ENCODE measurements around the gene EEPD1.

Gene EEPD1

DNA sequence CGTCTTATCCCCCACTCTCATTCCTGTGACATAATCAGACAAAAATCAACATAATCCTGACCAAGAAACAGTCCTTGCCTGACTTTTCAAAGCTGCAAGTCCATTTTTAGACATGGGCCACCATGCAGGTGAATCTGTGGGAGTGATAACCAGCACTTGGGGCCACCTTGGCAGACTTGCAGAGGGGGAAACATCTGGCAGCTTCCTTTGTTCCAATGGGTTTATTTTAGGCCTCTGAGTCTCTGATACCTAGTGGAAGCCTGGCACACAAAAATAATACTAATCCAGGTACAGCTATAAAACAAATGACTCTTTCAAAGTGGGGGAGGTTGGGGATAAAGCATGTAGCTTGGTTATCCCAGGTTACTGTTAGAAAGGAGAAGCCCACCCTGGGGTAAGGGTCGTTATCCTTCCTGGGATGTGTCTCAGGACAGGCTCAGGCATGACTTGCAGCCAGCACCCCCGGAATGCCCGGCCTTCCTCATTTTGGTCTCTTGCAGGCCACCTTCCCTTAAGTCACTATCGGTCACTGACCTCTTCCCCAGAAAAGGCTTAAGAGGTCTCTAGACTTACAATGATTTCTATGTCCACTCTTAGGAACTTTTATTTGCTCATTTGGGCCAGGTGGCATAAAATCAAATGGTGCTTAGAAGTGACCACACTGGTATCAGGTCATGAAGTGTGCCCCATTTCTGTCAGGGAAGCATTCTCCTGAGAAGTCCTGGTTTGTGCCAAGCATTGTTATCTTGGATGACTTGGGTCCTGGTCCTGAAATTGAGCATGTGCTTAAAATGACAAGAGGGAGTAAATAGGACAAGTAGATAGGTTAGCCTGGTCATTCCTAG is 37.6 kb downstream of the EEPD1 start:
- no peak for DNase-seq (ENCODE audit: low read depth in 2 of 2)

- DNase-seq (ENCODE audit: low read depth in 2 of 2), result no peak
Observed at GRCh38 chr7:36191292-36191920, 38.4 kb downstream of the EEPD1 start.

DNA sequence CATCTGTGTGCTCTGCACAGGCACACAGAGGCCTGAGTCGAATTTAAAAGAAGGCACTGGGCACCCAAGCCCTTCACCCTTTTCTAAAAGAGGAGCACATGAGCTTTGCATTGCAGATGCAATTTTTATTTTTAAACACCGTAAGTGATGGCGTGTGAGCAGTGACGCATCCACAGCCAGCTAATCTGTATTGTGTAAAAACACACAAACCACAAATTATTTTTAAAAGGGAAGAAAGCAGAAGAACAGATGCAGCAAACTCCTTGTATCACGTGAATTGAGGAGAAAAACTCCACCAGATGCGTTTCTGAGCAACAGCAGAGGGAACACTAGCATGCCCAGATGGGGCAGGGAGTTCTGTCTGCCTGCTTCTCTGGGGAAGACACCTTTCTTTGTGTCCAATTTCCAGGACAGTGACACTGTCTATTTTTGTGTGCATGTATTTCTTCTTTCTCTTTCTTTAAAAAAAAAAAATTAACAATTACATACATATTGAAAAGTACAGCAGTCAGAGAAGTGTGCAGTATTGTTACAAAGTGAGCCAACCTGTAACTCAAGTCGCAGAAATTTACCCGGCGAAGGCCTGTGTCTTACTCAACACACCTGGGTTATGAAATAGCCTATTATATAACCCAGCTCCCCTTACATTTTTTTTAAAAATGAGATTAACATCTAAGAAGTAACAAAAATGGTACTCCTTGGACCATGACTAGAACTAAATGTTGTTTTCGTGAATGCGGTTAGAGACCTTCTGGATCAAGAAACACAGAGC is 39.2 kb downstream of the EEPD1 start:
- no peak for DNase-seq (ENCODE audit: low read depth in 2 of 2)

DNA sequence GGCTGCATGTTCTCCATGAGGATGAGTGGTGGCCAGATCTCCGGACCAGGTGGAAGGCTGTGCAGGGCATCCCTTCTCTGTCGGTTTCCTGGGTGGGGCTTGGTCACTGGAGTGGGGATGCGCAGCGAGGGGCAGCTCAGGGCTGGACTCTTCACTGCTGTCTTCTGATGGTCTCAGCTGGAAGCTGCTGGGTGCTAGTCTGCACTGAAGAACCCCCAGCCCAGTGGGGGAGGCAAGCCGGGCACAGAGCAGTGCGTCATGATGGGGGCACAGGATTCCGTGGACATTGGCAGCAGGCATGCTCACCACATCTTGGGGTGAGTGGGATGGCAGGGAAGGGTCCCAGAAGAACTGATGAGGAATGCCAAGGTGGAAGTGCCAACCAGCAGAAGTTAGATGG is 39.8 kb downstream of the EEPD1 start:
- DNase-seq (ENCODE audit: low read depth in 2 of 2), result no peak

DNA sequence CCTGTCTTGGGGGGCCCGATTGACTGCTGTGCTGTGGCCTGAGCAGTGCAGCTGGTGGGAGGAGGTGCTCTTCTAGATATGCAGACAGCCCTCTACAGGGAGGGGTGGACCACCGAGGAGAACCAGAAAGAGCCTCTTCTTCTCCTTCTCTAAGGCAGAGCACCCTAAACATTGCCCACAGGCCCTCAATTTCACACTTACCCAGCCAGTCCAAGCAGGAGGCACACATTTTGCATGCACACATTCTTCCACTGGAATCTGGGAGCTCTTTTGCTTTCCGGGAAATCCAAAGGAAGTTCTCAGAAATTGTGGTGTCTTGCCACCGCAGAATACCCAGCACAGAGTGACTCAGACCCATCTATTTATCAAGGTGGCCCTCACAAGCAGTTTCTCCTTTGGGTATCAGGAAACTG is 45.8 kb downstream of the EEPD1 start:
- DNase-seq (ENCODE audit: low read depth in 2 of 2), result no peak

DNA sequence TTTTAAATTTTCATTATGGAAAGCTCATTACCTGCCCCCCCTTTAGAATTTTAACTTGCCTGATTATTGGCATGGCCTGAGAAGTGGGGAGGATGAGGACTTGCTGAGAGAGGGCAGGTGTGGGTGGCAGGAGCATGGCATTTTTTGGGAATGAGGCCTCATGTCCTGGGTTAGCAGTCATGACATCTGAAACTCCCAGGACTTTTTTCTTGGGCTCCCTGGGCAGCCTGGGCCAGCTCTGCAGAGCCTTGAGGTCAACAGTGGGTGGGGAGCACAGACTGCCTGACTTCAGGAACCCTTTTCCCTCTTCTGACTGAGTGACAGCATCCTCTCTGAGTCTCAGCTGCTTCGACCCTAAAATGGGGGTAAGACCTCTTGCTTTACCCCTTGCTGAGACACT is 46.3 kb downstream of the EEPD1 start:
- DNase-seq (ENCODE audit: low read depth in 2 of 2), result no peak

DNA sequence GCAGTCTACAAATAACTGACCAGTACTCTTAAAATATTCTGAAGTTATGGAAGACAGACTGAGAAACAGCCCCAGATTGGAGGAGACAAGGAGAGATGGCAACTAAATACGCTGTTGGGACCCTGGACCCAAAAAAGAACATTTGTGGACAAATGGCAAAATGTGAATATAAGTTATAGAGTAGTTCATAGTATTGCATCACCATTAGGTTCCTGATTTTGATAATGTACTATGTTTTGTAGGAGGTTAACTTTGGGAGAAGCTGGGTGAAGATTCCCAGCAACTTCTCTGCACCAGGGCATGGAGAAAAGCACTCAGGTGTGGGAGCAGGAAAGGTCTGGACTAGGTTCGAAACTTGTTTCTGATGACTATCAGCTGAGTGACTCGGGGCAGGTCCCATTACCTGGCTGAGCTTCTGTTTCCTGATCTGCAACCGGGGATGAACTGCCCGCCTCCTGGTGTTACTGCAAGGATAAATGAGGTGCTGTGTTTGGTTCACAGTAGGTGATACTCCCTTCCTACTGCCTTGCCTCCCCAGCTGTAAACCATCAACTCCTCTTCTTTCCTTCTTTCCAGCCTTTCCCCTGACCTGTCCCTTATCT is 48.2 kb downstream of the EEPD1 start:
- no peak for DNase-seq (ENCODE audit: low read depth in 2 of 2)

DNA sequence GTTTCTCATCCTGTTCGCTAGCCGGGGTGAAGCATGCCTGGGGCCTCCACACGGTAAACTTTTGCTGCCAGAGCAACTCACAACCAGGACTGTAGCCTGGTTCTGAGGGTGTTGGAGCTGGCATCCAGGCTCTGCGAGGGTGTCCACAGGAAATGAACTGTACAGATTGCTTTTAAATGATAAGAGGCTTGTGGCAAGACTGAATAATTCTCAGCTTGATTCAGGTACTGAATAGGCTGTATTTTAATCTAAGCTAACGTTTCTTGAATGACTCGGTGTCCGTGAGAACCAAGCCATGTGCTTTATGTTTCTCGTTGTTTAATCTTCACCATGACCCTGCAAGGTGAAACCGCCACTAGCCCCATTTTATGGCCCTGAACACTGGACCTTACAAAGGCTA is 49.3 kb downstream of the EEPD1 start:
- no peak for DNase-seq (ENCODE audit: low read depth in 2 of 2)

GRCh38 chr7:36203071-36203790 is 50.2 kb downstream of the EEPD1 start:
- no peak for DNase-seq (ENCODE audit: low read depth in 2 of 2)

- no peak for DNase-seq (ENCODE audit: low read depth in 2 of 2)
Observed at GRCh38 chr7:36204044-36204663, 51.1 kb downstream of the EEPD1 start.

- DNase-seq (ENCODE audit: low read depth in 2 of 2), result no peak
Observed at GRCh38 chr7:36204929-36205635, 52.0 kb downstream of the EEPD1 start.

DNA sequence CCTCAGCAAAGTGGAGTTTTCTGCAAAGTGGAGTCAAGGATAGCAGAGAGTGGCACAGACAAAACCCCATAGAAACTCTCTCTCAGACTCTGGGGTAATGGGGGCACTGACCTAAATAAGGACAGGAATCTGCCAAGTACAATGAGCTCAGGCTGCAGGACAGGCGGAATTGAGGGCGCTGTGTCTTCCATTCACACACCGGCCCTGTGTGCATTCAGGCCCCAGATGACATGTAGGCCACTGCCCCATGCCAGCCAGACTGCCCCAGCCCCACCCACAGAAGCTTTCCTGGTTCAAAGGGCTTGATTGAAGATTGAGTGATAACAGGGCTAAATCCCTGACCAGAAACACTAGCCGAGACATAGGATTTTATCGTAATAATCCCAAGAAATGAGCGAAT is 52.7 kb downstream of the EEPD1 start:
- no peak for DNase-seq (ENCODE audit: low read depth in 2 of 2)

- no peak for DNase-seq (ENCODE audit: low read depth in 2 of 2)
Observed at GRCh38 chr7:36207451-36208291, 54.6 kb downstream of the EEPD1 start.

GRCh38 chr7:36208426-36208825 is 55.4 kb downstream of the EEPD1 start:
- no peak for DNase-seq (ENCODE audit: low read depth in 2 of 2)

DNA sequence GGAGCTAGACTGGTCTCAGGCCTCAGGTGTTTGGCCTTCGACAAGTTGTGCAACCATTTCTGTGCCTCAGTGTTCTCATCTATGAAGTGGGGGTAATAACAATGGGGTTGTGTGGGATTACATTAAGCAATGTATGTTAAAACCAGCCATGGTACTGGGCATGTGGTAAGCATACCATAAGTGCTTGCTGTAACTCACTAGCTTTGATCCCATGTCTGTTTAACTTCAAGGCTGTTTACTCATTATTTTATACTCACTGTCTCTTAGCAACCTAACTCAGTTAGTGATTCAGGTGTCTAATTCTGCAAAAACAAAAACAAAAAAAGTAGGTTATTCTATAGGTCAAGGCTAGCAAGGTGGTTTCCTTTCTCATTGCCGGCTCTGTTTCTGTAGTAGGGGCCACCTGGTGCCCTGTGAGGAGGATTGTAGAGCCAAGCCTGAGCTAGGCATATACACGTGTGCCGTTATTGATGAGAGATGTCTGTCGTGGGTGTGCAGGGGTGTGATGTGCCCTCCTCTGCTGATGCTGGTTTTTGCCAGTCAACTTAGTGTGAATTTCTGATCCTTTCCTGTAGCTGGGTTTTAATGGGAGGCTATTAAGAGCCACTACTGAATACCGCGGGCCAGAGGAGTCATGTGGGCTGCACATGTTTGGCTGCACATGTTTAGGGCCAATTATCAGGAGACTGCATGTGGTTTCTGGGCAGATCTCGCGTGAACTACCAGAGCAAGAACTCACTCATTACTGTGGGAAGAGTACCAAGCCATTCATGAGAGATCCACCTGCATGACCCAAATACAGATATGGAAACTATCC is 56.2 kb downstream of the EEPD1 start:
- DNase-seq (ENCODE audit: low read depth in 2 of 2), result no peak

DNA sequence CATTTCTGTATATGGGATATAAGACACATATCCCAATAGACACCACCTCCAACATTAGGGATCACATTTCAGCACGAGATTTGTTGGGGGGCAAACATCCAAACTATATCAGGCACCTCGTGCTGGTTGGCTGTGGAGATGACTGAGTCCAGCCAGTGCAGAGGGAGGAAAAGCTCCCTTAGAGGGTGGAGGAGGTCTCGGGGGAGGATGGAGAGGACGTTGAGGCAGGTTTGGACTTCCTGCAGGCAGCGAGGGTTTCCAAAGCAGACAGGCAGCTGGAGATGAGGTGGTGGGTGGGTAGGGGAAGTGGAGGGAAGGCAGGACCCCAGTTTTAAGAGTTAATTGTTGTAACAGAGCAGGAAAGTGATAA is 56.7 kb downstream of the EEPD1 start:
- DNase-seq (ENCODE audit: low read depth in 2 of 2), result no peak

- no peak for DNase-seq (ENCODE audit: low read depth in 2 of 2)
Observed at GRCh38 chr7:36210291-36210922, 57.4 kb downstream of the EEPD1 start.

All from stimulated activated CD8-positive, alpha-beta memory T cell treated with anti-CD3 and anti-CD28 coated beads, Interleukin-7, amount 100 ng/mL, for 1 hour (primary cell).